Mesodermal cell (in vitro differentiated cells): ENCODE results near the gene CEACAM16.

Experiments used
- H3K27ac ChIP-seq: 2 replicates; pipeline ENCODE4 v1.7.0; 2013; ENCODE audit warnings: mild to moderate bottlenecking, low read depth, low read length, moderate library complexity; ENCODE audit not compliant: severe bottlenecking
- H3K36me3 ChIP-seq: 2 replicates; pipeline ENCODE4 v1.7.1; 2013; ENCODE audit warnings: mild to moderate bottlenecking, low read length, moderate library complexity; ENCODE audit not compliant: control insufficient read depth, insufficient read depth
- H3K4me1 ChIP-seq: one replicate; pipeline ENCODE4 v1.7.1; 2013; ENCODE audit warnings: mild to moderate bottlenecking, low read length; ENCODE audit not compliant: insufficient read depth, control insufficient read depth, poor library complexity, severe bottlenecking
- H3K4me3 ChIP-seq: 2 replicates; pipeline ENCODE4 v1.7.0; 2013; ENCODE audit warnings: low read length, control low read depth, mild to moderate bottlenecking; ENCODE audit not compliant: insufficient read depth, poor library complexity, severe bottlenecking; ENCODE audit errors: extremely low read depth
- H3K9me3 ChIP-seq: 2 replicates; pipeline ENCODE4 v1.7.1; 2013; ENCODE audit warnings: mild to moderate bottlenecking, low read length, moderate library complexity; ENCODE audit not compliant: control insufficient read depth
- WGBS, 2 experiments: methylation state at CpG; one replicate each; pipeline ENCODE4 v1.1.5; 2013; ENCODE audit warnings: missing lambda C conversion rate in 2 of 2; ENCODE audit not compliant: insufficient coverage in 2 of 2; 5-methylcytosine and 5-hydroxymethylcytosine counted together

The CEACAM16 gene

GRCh38 chr19:44754750-44755080, 55.8 kb downstream of the CEACAM16 start:
- WGBS, 2 experiments = 30% methylated on average over 9 to 10 of the region's 11 CpGs
- H3K9me3 ChIP-seq = no peaks in the 10 kb centered on the region
- peaks cover 29% of the 10 kb centered on the region for H3K4me1 ChIP-seq
- no peak overlapping the region for H3K27ac ChIP-seq
- H3K36me3 ChIP-seq = peaks cover 2% of the 10 kb centered on the region
- H3K4me3 ChIP-seq = peak overlapping the region; percentile 32

DNA sequence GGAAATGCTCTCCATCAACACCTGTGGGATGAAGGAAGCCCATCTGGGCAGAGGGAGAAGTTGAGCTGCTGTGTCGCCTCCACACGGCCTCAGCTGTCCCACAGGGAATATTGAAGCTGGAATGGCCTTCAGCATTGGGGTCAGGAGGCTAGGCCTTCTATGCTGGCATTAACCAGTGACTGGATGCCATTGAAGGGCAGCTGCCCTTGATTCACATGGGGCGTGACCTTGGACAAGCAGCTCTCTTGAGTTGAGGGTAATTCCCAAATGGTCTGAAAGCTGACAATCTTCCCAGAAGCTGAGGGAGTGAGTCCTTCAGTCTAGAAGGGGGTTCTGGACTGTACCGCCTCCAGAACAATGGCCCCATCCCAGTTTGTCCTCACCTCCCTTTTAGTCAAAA, 56.3 kb downstream of the CEACAM16 start:
- Histone ChIP-seq H3K36me3 (peaks cover 2% of the 10 kb centered on the region), H3K27ac (no peak overlapping the region), H3K4me3 (no peak overlapping the region), H3K4me1 (peaks cover 29% of the 10 kb centered on the region), H3K9me3 (no peaks in the 10 kb centered on the region)
- WGBS, 2 experiments = 84 to 88% methylated on average over 3 to 4 of the region's 4 CpGs

DNA sequence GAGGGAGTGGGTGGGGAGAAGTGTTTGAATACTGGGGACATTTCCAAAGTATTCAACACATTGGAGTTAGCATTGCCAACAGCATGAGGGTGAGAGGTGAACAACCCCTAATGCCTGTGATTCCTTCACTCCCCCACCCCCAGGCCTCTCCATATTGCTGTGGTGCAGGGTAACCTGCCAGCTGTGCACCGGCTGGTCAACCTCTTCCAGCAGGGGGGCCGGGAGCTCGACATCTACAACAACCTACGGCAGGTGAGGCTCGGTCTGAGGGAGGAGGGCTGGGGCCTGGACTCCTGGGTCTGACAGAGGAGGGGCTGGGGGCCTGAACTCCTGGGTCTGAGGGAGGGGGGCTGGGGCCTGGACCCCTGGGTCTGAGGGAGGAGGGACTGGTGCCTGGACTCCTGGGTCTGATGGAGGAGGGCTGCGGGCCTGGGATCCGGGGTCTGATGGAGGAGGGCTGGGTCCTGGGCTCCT, 57.2 kb downstream of the CEACAM16 start:
- WGBS, 2 experiments = 77 to 100% methylated on average over 2 to 7 of the region's 7 CpGs
- Histone ChIP-seq H3K36me3 (peaks cover 2% of the 10 kb centered on the region), H3K4me3 (no peak overlapping the region), H3K27ac (no peak overlapping the region), H3K9me3 (no peaks in the 10 kb centered on the region), H3K4me1 (peaks cover 29% of the 10 kb centered on the region)

DNA sequence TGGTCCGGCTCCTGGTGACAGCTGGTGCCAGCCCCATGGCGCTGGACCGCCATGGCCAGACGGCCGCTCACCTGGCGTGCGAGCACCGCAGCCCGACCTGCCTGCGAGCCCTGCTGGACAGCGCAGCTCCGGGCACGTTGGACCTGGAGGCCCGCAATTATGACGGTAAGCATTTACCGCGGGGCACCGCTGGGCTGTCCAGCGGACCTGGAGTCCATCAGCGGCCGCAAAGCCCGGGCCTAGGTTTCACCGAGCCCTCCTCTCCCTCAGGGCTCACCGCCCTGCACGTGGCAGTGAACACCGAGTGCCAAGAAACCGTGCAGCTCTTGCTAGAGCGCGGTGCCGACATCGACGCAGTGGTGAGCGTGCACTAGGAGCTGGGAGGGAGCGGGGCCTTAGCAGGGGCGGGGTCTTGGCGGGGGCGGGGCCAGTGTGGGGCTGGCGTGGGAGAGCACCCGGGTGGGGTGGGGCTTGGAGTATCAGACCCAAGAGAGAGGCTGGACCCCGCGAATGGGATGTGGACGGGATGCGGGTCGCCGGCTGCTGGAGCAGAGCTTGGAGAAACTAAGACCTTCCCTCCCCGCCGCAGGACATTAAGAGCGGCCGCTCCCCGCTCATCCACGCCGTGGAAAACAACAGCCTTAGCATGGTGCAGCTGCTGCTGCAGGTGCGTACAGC, 58.2 kb downstream of the CEACAM16 start:
- 16 to 17% methylated on average over 31 to 41 of the region's 53 CpGs for WGBS, 2 experiments
- peaks cover 29% of the 10 kb centered on the region for H3K4me1 ChIP-seq
- peak overlapping the region; percentile 42 for H3K4me3 ChIP-seq
- H3K27ac ChIP-seq = no peak overlapping the region
- H3K9me3 ChIP-seq = no peaks in the 10 kb centered on the region
- H3K36me3 ChIP-seq = no peaks in the 10 kb centered on the region

DNA sequence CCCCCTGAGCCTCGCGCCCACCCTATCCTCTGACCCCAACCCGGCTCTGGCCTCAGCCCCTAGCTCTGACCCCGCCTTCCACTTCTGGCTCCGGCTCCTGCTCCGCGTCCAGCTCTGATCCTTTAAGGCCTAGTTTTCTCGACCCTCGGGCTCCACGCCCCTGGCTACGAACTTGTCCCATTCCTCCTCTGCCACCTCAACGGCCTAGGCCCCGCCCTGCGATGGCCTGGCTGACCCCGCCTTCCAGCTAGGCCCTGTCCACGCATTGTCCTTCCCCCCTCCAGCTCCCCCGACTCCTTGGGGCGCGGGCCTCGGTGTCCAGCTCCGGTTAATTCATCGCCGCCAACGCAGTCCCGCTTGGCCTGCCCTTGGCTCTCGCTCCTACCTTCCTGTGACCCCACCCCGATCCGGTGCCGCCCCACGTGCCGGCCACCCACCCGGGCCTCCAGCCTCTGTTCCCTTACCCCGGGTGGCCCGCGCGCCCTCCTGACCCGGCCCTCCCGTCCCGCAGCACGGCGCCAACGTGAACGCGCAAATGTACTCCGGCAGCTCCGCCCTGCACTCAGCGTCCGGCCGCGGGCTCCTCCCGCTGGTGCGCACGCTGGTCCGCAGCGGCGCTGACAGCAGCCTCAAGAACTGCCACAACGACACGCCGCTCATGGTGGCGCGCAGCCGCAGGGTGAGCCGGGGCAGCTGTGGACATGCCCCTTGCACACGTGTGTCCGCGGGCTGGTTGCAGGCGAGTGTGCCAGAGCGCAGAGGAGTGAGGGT, 59.0 kb downstream of the CEACAM16 start:
- 3 to 4% methylated on average over 56 to 68 of the region's 68 CpGs for WGBS, 2 experiments
- Histone ChIP-seq H3K36me3 (no peaks in the 10 kb centered on the region), H3K4me3 (peak overlapping the region; percentile 42), H3K9me3 (no peaks in the 10 kb centered on the region), H3K4me1 (peaks cover 24% of the 10 kb centered on the region), H3K27ac (no peak overlapping the region)

GRCh38 chr19:44758596-44758995, 59.6 kb downstream of the CEACAM16 start:
- 20 to 26% methylated on average over 7 to 8 of the region's 9 CpGs for WGBS, 2 experiments
- no peaks in the 10 kb centered on the region for H3K36me3 ChIP-seq
- no peaks in the 10 kb centered on the region for H3K9me3 ChIP-seq
- no peak overlapping the region for H3K27ac ChIP-seq
- peaks cover 19% of the 10 kb centered on the region for H3K4me1 ChIP-seq
- H3K4me3 ChIP-seq = peak overlapping the region; percentile 42

DNA sequence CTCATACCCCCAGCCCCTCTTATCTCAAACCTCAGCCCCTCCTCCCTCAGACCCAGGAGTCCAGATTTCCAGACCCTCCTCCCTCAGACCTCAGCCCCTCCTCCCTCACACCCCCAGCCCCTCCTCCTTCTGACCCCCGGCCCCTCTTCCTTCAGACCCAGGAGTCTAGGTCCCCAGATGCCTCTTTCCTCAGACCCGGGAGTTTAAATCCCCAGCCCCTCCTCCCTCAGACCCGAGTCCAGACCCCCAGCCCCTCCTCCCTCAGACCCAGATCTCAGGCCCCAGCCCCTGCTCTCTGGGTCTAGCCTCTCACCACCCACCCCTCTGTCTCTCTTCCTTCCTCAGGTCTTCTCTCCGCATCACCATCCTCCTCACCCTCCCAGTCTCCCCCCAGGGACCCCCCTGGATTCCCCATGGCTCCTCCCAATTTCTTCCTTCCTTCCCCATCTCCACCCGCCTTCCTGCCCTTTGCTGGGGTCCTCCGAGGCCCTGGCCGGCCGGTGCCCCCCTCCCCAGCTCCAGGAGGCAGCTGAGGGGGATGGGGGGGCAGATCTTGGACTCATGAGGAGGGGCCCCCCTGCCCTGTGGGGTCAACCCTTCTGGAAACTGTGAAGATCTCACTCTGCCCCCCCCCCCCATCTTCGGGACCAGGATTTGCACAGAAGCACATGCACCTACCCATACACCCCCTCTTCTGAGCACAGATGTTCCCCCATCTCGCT, 60.3 kb downstream of the CEACAM16 start:
- Histone ChIP-seq H3K36me3 (no peaks in the 10 kb centered on the region), H3K4me3 (no peak overlapping the region), H3K4me1 (peaks cover 18% of the 10 kb centered on the region), H3K27ac (no peak overlapping the region), H3K9me3 (no peaks in the 10 kb centered on the region)
- WGBS, 2 experiments = 79 to 80% methylated on average over 2 to 5 of the region's 10 CpGs
